Parathyroid adenoma (tissue), 2 donors: ENCODE measurements around the gene HORMAD2.

ENCODE experiments used
- H2AFZ ChIP-seq: fragments of 300-600 bp; sonication (generic); one replicate; pipeline ENCODE4 v1.7.0; 2017; ENCODE audit warnings: antibody characterized with exemption, mild to moderate bottlenecking
- H3K27ac ChIP-seq: fragments of 300-600 bp; sonication (generic); one replicate; pipeline ENCODE4 v1.7.0; 2017
- H3K27me3 ChIP-seq: fragments of 300-600 bp; sonication (generic); one replicate; pipeline ENCODE4 v1.7.0; 2017; ENCODE audit warnings: low read length; ENCODE audit not compliant: control insufficient read depth, insufficient read depth
- H3K36me3 ChIP-seq: fragments of 300-600 bp; sonication (generic); one replicate; pipeline ENCODE4 v1.7.0; 2017; ENCODE audit warnings: low read length; ENCODE audit not compliant: control insufficient read depth, insufficient read depth
- H3K4me1 ChIP-seq: fragments of 300-600 bp; sonication (generic); one replicate; pipeline ENCODE4 v1.7.0; 2017; ENCODE audit warnings: control low read depth
- H3K4me2 ChIP-seq: fragments of 300-600 bp; sonication (generic); one replicate; pipeline ENCODE4 v1.7.0; 2017; ENCODE audit warnings: low read length
- H3K4me3 ChIP-seq: fragments of 300-600 bp; sonication (generic); one replicate; pipeline ENCODE4 v1.7.0; 2017; ENCODE audit warnings: low read depth, low read length
- H3K79me2 ChIP-seq: fragments of 300-600 bp; sonication (generic); one replicate; pipeline ENCODE4 v1.7.0; 2017; ENCODE audit warnings: control low read depth
- H3K9ac ChIP-seq: fragments of 300-600 bp; sonication (generic); one replicate; pipeline ENCODE4 v1.7.0; 2017; ENCODE audit warnings: mild to moderate bottlenecking
- H3K9me3 ChIP-seq: fragments of 300-600 bp; sonication (generic); one replicate; pipeline ENCODE4 v1.7.0; 2017; ENCODE audit warnings: low read length; ENCODE audit not compliant: control insufficient read depth
- CTCF ChIP-seq: fragments of 300-600 bp; sonication (generic); IDR thresholded peaks from one replicate; pipeline ENCODE4 v1.7.0; 2017; ENCODE audit warnings: antibody characterized with exemption, mild to moderate bottlenecking
- donor health status: primary hyperparathyroidism.

HORMAD2 gene

GRCh38 chr22:30105483-30105882, 25.2 kb downstream of the HORMAD2 start:
- Histone ChIP-seq H3K79me2 (no peaks in the 10 kb centered on the region), H3K4me2 (no peak overlapping the region), H3K9ac (no peak overlapping the region), H3K4me3 (no peak overlapping the region), H3K9me3 (no peaks in the 10 kb centered on the region), H3K27ac (no peak overlapping the region), H3K36me3 (no peaks in the 10 kb centered on the region), H2AFZ (no peak overlapping the region), H3K4me1 (no peaks in the 10 kb centered on the region), H3K27me3 (no peaks in the 10 kb centered on the region)
- TF ChIP-seq CTCF: no peak

GRCh38 chr22:30113494-30113893, 33.2 kb downstream of the HORMAD2 start:
- Histone ChIP-seq H2AFZ (no peak overlapping the region), H3K4me2 (no peak overlapping the region), H3K9me3 (no peaks in the 10 kb centered on the region), H3K79me2 (no peaks in the 10 kb centered on the region), H3K27ac (no peak overlapping the region), H3K4me3 (no peak overlapping the region), H3K9ac (no peak overlapping the region), H3K4me1 (no peaks in the 10 kb centered on the region), H3K36me3 (no peaks in the 10 kb centered on the region), H3K27me3 (no peaks in the 10 kb centered on the region)
- no peak for TF ChIP-seq CTCF

- no peak overlapping the region for H3K4me3 ChIP-seq
- no peak for TF ChIP-seq CTCF
- no peaks in the 10 kb centered on the region for H3K4me1 ChIP-seq
- no peaks in the 10 kb centered on the region for H3K9me3 ChIP-seq
- H3K27me3 ChIP-seq: no peaks in the 10 kb centered on the region
- no peak overlapping the region for H3K27ac ChIP-seq
- no peak overlapping the region for H3K9ac ChIP-seq
- H3K79me2 ChIP-seq: no peaks in the 10 kb centered on the region
- no peak overlapping the region for H3K4me2 ChIP-seq
- no peak overlapping the region for H2AFZ ChIP-seq
- H3K36me3 ChIP-seq: no peaks in the 10 kb centered on the region
Measured at GRCh38 chr22:30114361-30114760, 34.1 kb downstream of the HORMAD2 start.

GRCh38 chr22:30115705-30116104, 35.4 kb downstream of the HORMAD2 start:
- Histone ChIP-seq H3K36me3 (no peaks in the 10 kb centered on the region), H3K4me2 (no peak overlapping the region), H3K27me3 (no peaks in the 10 kb centered on the region), H2AFZ (no peak overlapping the region), H3K9me3 (no peaks in the 10 kb centered on the region), H3K79me2 (no peaks in the 10 kb centered on the region), H3K9ac (no peak overlapping the region), H3K27ac (no peak overlapping the region), H3K4me3 (no peak overlapping the region), H3K4me1 (no peaks in the 10 kb centered on the region)
- TF ChIP-seq CTCF: no peak

- H2AFZ ChIP-seq: no peak overlapping the region
- H3K9me3 ChIP-seq: no peaks in the 10 kb centered on the region
- H3K4me3 ChIP-seq: no peak overlapping the region
- no peaks in the 10 kb centered on the region for H3K4me1 ChIP-seq
- no peaks in the 10 kb centered on the region for H3K79me2 ChIP-seq
- H3K4me2 ChIP-seq: no peak overlapping the region
- H3K27ac ChIP-seq: no peak overlapping the region
- no peak overlapping the region for H3K9ac ChIP-seq
- no peak for TF ChIP-seq CTCF
- no peaks in the 10 kb centered on the region for H3K27me3 ChIP-seq
- no peaks in the 10 kb centered on the region for H3K36me3 ChIP-seq
Measured at GRCh38 chr22:30116362-30117117, 36.3 kb downstream of the HORMAD2 start.
